Lower leg skin (tissue), 3 donors: ENCODE data around the gene SLC37A1.

ENCODE experiments used
- POLR2A ChIP-seq, 2 donors: fragments of 450-650 bp; IDR thresholded peaks; one replicate each; pipeline ENCODE4 v1.6.1; 2016 to 2017; ENCODE audit warnings: antibody characterized with exemption in 2 of 2, mild to moderate bottlenecking in 1 of 2, moderate library complexity in 1 of 2
- TF ChIP-seq, protein P1 (sequence below), 3 donors: fragments of 450-650 bp; IDR thresholded peaks; one replicate each; pipeline ENCODE4 v1.5.1; 2016; ENCODE audit warnings: antibody characterized with exemption in 3 of 3, mild to moderate bottlenecking in 3 of 3, moderate library complexity in 2 of 3

DNA sequence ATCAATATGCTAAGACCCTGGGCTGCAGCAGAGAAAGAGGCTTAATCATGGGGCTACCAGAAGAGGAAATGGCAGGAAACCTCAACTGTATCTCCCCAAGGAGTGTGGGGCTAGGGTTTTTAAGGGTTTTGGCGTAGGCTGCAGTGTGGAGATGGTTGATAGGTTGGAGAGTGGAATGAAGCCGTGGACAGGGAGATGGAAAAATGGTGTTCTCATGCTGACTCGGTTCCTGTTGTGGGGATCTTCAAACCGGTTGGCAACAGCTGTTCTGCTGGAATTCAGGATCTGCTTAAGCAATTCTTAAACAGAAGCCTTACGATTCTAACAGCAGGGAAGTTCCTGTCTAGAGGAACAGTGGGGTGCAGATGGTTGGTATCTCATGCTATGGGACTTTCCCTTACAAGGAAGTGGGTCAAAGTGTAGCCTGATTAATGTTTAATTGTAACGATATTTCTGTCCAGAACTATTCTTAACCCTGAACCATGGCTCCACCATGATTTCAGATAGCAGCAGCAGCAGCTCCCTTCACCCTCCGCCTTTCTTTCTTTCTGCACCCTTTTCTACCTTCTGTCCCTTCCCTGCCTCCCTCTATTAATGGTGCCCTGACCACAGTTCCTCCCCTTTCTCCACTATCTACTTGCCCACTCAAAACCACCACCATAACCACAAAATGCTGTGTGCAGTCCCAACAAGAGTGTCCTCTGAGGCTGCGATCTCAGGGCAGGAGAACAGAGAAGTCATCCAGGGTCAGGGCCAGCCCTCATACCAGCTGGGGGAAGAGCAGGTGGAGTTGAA is 48.4 kb upstream of the SLC37A1 start:
- TF ChIP-seq, protein P1, sequence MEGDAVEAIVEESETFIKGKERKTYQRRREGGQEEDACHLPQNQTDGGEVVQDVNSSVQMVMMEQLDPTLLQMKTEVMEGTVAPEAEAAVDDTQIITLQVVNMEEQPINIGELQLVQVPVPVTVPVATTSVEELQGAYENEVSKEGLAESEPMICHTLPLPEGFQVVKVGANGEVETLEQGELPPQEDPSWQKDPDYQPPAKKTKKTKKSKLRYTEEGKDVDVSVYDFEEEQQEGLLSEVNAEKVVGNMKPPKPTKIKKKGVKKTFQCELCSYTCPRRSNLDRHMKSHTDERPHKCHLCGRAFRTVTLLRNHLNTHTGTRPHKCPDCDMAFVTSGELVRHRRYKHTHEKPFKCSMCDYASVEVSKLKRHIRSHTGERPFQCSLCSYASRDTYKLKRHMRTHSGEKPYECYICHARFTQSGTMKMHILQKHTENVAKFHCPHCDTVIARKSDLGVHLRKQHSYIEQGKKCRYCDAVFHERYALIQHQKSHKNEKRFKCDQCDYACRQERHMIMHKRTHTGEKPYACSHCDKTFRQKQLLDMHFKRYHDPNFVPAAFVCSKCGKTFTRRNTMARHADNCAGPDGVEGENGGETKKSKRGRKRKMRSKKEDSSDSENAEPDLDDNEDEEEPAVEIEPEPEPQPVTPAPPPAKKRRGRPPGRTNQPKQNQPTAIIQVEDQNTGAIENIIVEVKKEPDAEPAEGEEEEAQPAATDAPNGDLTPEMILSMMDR (IDR thresholded peaks at IDR 0.05): no peak
- TF ChIP-seq POLR2A (IDR thresholded peaks at IDR 0.05): no peak
